Measurements from ENCODE around the gene RBFOX2. TPM values are rescaled to one million over a fixed set of nuclear protein-coding genes. Genes with fewer than 3 reads are reported as not detected.
A peak's percentile ranks its signal among the peaks of the same experiment; 100 is the strongest.

The RBFOX2 gene
- total and polyA plus RNA-seq, 2 donors (not counting 3 experiments of a cell fraction or from before 2014, with no cell fraction given): 125 to 142 TPM

DNA sequence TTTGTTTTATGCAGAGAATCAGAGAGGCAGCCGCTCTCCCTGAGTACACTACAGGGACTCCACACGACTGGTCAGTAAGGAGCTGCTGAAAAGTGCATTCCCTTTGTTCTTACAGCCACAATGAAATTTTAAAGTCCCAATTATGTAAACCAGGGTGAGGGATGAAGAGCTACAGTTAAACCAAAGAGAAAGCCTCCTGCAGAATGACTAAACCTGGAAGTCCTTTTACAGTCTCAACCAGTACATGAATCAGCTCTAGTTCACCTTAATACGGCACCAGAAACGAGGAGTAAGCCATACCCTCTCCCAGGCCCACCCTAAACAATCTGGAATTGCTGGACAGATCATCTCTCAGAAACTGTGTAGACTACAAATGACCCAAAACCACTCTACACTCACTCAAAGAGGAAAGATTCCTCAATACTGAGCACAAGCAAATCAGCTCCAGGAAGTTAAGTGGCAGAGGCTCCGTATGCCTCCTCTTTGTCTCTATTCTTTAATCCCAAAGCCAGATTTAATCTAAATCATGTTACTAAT is 113.1 kb downstream of the RBFOX2 start:
- dilution Hi-C loops (cut with MboI; ENCODE audit: extremely low pct_ligation_motif_present, low sequenced_read_pairs): no loop called here
- no TSS peak for BruUV-seq (replicated peaks)

More for the DNA sequence above, 113.1 kb downstream of the RBFOX2 start:
- peak overlapping the region; percentile 27 for H3K27ac ChIP-seq (ENCODE audit: insufficient read depth, low read depth, low read length)
- no peaks in the 10 kb centered on the region for H3K9me3 ChIP-seq (replicated peaks; ENCODE audit: control insufficient read depth, insufficient read depth, low read length)
- H3K79me2 ChIP-seq (ENCODE audit: control insufficient read depth, insufficient read depth, low read length): peaks cover 60% of the 10 kb centered on the region
- no peaks in the 10 kb centered on the region for H3K27me3 ChIP-seq (ENCODE audit: control insufficient read depth in 2 of 2, insufficient read depth in 2 of 2, low read length in 2 of 2)
- FAIRE-seq (peak; percentile 24), DNase-seq (ENCODE audit: low read depth, low spot score) (peak; percentile 47)
- no peaks in the 10 kb centered on the region for H3K36me3 ChIP-seq (ENCODE audit: control insufficient read depth in 2 of 2, extremely low read depth in 1 of 2, insufficient read depth in 2 of 2, low read length in 2 of 2)
- intact Hi-C loops (cut with micrococcal nuclease): loop anchor here (10.0 kb wide), 1 partner anchor 561 kb away; no protein-coding TSS in a partner anchor
- H3K4me1 ChIP-seq (ENCODE audit: control insufficient read depth, extremely low read depth, insufficient read depth, low read length): peaks cover 28% of the 10 kb centered on the region
- TF ChIP-seq, protein P1, sequence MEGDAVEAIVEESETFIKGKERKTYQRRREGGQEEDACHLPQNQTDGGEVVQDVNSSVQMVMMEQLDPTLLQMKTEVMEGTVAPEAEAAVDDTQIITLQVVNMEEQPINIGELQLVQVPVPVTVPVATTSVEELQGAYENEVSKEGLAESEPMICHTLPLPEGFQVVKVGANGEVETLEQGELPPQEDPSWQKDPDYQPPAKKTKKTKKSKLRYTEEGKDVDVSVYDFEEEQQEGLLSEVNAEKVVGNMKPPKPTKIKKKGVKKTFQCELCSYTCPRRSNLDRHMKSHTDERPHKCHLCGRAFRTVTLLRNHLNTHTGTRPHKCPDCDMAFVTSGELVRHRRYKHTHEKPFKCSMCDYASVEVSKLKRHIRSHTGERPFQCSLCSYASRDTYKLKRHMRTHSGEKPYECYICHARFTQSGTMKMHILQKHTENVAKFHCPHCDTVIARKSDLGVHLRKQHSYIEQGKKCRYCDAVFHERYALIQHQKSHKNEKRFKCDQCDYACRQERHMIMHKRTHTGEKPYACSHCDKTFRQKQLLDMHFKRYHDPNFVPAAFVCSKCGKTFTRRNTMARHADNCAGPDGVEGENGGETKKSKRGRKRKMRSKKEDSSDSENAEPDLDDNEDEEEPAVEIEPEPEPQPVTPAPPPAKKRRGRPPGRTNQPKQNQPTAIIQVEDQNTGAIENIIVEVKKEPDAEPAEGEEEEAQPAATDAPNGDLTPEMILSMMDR (IDR thresholded peaks at IDR 0.05; ENCODE audit: extremely low read depth in 1 of 2, insufficient read depth in 1 of 2, low read depth in 1 of 2, low read length in 2 of 2): no peak
- ChIA-PET CTCF (interaction anchor here (0.6 to 3.6 kb wide), 18 partner anchors 10 to 564 kb away, joined by 3 to 15 read pairs (median 4); partner anchors contain the start of gene RBFOX2), POLR2A (no interaction called here)
- peak overlapping the region; percentile 92 for H3K4me2 ChIP-seq (ENCODE audit: insufficient read depth, low read length)
- no peaks in the 10 kb centered on the region for H3K9me1 ChIP-seq (replicated peaks; ENCODE audit: control insufficient read depth, extremely low read depth, insufficient read depth, low read length)
- H3K4me3 ChIP-seq (replicated peaks in 1 of 3; ENCODE audit: insufficient read depth in 1 of 3, low read depth in 1 of 3, low read length in 3 of 3): peak overlapping the region in 1 of 3 experiments; percentile 68
- peak overlapping the region; percentile 12 for H3K9ac ChIP-seq (replicated peaks; ENCODE audit: extremely low read depth, insufficient read depth, low read length)
- peaks cover under 1% of the 10 kb centered on the region for H4K20me1 ChIP-seq (replicated peaks; ENCODE audit: control insufficient read depth, extremely low read depth, insufficient read depth, low read length)
- peak overlapping the region; percentile 67 for H2AFZ ChIP-seq (ENCODE audit: low read depth, low read length)
